Dermis lymphatic vessel endothelial cell (primary cell): Measurements from ENCODE around the gene PRKACG. TPM values are rescaled to one million over a fixed set of nuclear protein-coding genes. Genes with fewer than 3 reads are reported as not detected.

Source experiments
- total RNA-seq: library from RNA; depleted of rRNA; stranded (reverse); fragments of >200 nt; gene quantifications from 2 replicates; pipeline ENCODE4 v1.2.1, GENCODE V29; 2014

Gene PRKACG
- not detected in 2 replicates for total RNA-seq

DNA sequence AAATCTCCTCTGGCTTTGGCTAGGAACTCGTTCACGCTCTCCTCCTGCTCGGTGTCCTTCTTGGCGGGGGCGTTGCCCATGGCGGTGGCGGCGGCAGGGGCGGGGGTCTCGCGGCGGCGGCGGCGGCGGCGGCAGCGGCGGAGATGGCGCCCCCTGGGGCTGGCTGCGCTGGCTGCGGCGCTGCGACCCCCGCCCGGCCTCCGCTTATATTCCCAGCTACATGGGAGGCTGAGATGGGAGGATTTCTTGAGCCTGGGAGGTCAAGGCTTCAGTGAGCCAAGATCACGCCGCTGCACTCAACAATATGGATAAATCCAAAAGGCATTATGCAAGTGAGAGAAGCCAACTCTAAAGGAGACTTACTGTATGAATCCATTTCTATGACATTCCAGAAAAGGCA lies at the start of gene PRKACG:
Gene PRKACG, minus strand, starts transcription at position 101 of the 400 bp plus-strand sequence. Its CDS starts 21 bp downstream, at position 80.

DNA sequence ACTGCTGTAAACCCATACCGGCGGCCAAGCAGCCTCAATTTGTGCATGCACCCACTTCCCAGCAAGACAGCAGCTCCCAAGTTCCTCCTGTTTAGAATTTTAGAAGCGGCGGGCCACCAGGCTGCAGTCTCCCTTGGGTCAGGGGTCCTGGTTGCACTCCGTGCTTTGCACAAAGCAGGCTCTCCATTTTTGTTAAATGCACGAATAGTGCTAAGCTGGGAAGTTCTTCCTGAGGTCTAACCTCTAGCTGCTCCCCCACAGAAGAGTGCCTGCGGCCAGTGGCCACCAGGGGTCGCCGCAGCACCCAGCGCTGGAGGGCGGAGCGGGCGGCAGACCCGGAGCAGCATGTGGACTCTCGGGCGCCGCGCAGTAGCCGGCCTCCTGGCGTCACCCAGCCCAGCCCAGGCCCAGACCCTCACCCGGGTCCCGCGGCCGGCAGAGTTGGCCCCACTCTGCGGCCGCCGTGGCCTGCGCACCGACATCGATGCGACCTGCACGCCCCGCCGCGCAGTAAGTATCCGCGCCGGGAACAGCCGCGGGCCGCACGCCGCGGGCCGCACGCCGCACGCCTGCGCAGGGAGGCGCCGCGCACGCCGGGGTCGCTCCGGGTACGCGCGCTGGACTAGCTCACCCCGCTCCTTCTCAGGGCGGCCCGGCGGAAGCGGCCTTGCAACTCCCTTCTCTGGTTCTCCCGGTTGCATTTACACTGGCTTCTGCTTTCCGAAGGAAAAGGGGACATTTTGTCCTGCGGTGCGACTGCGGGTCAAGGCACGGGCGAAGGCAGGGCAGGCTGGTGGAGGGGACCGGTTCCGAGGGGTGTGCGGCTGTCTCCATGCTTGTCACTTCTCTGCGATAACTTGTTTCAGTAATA lies 21.8 kb upstream of the PRKACG start, which contains the start of gene FXN:
Gene FXN, plus strand, starts transcription at position 315 of the 871 bp plus-strand sequence. Its CDS starts 31 bp downstream, at position 346.

Other genes with a start within 250 kb of the PRKACG start
- gene FXN, start 21.6 kb upstream of the PRKACG start, total RNA-seq, result 0.65 and 1.4 TPM in 2 replicates
- gene TJP2, start 160.2 kb upstream of the PRKACG start, total RNA-seq, result 70.5 and 83.2 TPM in 2 replicates